GM19395 (cell line): ENCODE measurements around the gene NDUFAF7.
A peak's percentile ranks its signal among the peaks of the same experiment; 100 is the strongest.
"Not testable (repeated sequence)": the region's sequence is repeated elsewhere in the genome, so short reads cannot be mapped to it uniquely, and the experiment has no call there.

ENCODE experiments used
- ATAC-seq: cut with Tn5 transposase; IDR thresholded peaks from one replicate; pipeline ENCODE4 v1.9.1; 2021; ENCODE audit warnings: mild to moderate bottlenecking, moderate library complexity; ENCODE audit not compliant: unreplicated experiment

The NDUFAF7 gene, protein sequence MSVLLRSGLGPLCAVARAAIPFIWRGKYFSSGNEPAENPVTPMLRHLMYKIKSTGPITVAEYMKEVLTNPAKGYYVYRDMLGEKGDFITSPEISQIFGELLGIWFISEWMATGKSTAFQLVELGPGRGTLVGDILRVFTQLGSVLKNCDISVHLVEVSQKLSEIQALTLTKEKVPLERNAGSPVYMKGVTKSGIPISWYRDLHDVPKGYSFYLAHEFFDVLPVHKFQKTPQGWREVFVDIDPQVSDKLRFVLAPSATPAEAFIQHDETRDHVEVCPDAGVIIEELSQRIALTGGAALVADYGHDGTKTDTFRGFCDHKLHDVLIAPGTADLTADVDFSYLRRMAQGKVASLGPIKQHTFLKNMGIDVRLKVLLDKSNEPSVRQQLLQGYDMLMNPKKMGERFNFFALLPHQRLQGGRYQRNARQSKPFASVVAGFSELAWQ

DNA sequence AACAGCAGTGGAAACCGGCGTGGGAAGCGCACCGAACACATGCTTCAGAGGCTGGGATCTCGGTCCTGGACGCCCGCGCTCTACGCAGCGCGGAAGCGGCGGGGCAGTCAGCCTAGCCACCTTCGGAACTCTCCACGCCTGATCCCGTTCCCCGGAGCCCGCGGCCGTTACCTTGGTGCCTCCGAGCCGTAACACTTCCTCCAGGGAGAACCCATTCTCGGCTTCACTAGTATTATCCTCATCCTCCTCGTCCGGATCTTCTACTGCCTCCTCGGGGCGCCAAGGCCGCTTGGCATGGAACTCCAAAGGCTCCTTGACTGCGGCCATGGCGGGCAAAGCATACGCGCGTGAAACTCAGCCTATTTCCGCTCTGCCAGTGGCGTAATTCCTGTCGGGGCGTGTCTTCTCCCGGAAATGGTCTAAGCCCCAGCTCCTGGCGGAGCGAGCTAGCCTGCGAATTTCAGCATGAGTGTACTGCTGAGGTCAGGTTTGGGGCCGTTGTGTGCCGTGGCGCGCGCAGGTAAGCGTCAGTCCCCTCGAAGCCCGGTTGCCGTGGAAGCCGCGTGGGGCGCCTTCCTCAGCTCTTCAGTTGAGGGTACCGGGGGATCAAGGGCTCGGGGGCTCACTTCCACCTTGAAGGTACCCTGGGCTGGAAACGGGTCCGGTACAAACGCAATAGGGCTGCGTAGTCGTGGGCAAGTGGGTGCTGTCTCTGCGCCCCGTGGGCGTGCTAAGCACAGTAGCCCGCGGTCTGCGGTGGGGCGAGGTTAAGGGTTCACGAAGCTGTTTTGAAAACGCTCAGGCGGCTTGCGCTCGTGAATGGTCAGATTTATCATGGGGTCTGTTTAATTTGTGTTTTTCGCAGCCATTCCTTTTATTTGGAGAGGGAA lies at the start of gene NDUFAF7, which contains the start of gene CEBPZ:
Gene NDUFAF7, plus strand, starts transcription at position 418 of the 890 bp plus-strand sequence. Its CDS starts 48 bp downstream, at position 466.
Gene CEBPZ, minus strand, starts transcription at position 356 of the 890 bp plus-strand sequence. Its CDS starts 29 bp downstream, at position 327.
- ATAC-seq = peak; percentile 95

DNA sequence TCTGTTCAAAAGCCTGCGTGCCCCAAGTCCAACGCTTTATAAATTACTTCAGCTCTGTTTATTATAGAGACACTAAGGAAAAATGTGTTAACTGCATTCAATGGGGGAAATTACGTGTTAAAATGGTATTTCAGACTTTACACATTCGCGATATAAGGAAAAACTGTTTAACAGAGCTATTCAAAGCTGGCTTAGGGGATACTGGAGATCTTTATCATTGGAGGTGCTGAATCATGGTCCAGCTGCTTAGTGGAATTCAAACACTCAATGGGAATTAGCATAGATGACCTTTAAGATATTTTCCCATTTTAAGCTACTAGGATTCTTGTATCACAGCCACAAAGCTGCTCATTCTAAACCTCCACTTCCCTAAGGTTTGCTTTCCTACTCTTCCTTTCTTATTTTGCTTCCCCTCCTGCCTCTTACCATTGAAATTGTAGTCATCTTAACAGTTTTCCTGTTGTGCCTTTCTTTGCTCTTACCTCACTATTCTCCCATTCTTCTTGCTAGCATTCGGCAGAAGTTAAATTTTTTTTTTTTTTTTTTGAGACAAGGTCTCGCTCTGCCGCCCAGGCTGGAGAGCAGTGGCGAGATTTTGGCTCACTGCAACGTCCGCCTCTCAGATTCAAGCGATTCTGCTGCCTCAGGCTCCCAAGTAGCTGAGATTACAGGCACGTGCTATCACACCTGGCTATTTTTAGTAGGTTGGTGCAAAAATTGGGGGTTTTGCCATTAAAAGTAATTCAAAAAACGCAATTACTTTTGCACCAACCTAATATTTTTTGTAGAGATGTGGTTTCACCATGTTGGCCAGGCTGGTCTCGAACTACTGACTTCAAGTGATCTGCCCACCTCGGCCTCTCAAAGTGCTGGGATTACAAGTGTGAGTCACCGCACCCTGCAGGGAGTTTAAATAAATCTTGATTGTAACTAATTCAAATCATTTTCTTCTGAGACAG lies 49.5 kb upstream of the NDUFAF7 start:
- no peak for ATAC-seq

DNA sequence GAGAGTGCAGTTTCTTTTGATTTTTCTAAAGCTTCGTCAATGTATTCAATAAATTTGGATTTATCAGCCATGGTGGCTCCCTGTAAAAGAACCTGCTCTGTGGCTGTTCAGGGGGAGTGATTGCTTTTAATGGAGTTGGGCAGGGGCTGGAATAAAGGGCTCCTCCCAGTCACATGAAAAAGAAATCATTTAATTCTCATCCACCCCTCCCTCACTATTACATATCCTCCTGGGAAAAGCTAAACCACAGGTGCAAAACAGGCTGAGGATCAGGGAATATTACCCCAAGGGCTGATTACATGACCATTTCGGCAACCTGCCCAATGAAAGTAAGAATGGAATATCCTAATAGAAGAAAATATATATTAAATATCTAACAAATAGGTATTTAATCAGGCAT lies 42.9 kb upstream of the NDUFAF7 start, which contains the start of gene SULT6B1:
Gene SULT6B1, minus strand, starts transcription at position 101 of the 400 bp plus-strand sequence. Its CDS starts 30 bp downstream, at position 71.
- no peak for ATAC-seq

DNA sequence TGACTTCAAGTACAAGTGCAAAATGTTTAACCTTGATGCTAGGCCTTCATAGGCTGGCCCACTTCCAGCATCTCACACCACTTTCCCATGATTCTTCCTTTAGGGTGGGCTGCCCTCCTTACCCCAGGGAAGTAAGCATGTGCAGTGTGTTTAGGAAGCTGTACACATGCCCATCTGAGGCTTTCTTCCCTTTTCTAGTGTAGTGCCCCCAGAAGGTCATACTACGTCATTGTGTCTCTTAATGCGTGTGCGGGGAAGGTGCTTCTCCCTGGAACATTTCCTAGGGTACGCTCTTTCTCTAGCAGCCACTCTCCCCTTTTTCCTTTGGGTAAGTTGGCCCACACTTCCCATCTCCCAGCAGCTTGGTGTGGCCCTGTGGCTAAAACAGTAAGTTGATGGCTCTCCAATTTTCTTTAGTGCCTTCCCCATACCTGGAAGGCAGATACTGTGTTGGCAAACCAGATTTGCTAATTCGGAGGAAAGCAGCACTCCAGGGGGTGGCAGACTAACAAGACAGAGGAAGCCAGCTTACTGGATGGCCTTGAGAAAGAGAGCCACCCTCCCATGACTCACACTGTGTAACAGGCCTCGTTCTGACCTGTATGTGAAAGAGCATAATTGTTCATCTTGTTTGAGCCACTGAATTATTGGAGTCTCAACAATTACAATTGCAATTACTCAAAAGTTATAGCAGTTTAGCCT lies 41.9 kb upstream of the NDUFAF7 start:
- ATAC-seq = no peak

DNA sequence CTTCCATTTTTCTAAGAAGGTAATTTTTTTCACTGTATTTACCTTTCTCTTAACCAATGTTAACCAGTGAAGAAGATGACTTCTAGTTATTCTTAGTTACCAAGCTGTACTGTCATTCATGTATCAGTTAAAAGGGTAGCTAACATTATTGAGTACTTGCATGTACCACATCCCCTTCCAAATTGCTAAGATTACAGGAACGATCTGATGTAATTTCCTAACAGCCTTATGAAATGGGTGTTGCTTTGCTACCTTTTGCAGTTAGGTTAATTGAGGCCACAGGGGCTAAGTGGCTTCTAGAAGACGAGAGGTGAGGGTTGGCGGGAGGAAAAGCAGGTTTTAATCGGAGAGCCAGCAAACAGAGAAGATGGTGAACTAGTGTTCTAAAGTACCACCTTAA lies 41.2 kb upstream of the NDUFAF7 start:
- no peak for ATAC-seq

DNA sequence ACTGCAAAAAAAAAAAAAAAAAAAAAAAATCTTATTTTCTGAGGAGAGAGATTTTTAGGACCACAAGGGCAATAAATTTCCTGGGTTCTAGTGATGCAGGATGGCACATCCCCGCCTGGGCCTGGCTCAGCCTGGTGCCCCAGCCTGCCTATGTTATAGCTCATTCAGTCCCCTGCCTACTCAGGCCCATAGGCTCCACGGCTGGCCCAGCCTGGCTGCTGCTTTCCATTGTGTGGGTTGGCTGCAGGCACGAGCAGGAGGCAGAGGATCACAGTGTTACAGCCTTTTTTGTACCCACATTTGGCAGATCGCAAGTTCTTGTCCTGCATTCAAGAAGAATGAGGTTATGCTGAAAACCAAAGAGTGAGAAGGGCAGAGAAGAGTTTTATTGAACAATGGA lies 40.2 kb upstream of the NDUFAF7 start:
- no peak for ATAC-seq

DNA sequence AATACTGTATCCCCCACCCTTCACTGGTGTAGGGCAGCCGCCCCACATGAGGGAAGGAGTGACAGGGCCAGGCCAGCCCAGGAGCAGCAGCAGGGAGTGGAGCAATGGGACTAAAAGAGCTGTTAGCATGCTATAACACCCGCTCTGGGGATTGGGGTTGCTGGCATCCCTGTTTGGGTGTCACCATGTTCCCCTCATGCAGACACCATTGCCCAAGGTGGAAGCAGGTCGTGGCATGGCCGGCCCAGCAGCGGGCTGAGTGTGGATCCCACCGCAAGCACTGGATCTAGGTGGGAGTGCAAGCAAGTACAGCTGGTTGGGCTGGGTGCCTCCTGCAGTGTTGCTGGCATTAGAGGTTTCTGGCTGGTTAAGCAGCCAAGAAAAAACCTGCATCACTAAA lies 39.7 kb upstream of the NDUFAF7 start:
- ATAC-seq = no peak

DNA sequence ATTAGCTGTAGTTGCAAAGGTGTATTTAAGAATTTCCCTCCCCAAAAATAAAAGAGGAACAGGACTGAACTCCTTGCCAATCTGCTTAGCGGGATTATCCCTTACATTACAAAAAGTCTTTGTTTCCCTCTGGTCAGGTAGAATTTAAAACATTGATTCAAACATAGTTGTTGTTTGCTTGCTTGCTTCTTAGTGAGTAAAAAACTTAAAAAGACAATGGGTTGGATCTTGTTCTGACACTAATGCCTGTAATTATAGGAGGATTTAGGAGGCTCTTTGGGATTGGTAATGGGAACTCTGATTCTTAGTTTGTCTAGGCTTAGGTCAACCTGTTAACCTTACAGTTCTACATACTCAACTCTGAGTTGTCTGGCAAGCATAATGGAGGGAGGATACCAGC lies 38.9 kb upstream of the NDUFAF7 start:
- no peak for ATAC-seq

DNA sequence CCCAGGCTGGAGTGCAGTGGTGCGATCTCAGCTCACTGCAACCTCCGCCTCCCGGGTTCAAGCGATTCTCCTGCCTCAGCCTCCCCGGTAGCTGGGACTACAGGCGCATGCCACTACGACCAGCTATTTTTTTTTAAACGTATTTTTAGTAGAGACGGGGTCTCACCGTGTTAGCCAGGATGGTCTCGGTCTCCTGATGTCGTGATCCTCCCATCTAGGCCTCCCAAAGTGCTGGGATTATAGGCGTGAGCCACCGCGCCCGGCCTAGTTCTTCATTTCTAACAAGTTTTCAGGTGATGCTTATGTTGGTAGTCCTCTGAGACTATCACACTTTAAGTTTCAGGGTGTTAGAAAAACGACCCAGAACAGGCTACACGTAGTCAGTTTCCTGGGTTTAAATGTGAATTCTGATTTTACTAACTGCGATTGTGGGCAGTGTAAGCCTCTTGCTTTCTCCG lies 35.6 kb upstream of the NDUFAF7 start:
- not testable (repeated sequence) for ATAC-seq

DNA sequence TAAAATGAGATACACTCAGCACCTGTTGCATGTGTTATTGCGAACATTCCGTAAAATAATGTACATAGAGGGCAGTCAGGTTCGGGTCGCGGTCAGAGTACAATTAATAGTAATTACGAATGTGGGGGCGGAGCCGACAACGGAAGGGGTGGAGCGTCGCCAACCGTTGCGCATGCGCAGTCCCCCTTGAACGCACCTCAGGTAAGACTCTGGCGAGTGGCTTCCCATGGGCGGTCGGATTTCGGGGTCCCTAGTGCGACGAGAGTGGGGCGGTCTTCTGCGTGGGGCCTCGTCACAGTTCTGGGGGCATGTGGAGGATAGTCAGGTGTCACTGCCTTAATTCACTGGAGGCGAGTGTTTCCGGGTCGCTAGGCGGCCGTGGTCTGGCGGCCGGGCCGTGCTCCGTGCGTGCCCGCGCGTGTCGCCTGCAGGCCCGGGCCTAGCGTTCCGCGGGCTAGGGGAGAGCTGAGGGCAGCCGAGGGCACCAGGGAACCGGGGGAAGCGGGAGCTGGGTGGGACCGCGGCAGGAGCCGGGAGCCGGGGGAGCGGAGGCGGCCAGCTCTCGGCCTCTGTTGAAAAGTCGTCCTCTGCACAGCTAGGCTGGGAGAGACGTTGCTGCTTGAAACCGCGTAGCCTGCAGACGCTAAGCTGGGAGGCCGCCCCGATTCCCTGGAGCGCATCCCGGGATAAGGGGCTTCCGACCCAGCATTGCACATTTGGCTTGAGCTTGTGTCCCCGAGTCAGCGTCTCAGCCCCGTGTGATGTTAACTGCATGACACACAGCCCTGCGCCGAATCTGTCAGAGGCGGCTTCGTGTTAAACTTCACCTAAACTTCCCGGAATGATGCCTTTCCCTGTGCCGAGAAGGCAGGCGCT lies 34.9 kb upstream of the NDUFAF7 start, which contains the start of gene CEBPZOS:
Gene CEBPZOS, plus strand, starts transcription at position 177 of the 876 bp plus-strand sequence. CDS start 3,209 bp downstream, outside the sequence.
- peak; percentile 80 for ATAC-seq

DNA sequence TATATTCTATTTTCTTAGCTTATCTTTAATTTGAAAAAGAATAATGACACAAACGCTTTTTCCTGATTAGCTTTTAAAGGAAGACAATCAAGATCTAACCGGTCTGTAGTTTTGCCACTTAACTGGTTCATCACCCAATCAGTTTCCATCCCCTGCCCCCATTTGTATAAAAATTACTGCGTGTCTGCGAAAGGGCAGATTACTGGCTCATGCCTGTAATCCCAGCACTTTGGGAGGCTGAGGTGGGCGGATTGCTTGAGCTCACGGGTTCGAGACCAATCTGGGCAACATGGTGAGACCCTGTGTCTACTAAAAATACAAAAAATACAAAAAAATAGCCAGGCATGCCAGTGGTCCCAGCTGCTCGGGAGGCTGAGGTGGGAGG lies 32.8 kb upstream of the NDUFAF7 start:
- ATAC-seq = no peak

DNA sequence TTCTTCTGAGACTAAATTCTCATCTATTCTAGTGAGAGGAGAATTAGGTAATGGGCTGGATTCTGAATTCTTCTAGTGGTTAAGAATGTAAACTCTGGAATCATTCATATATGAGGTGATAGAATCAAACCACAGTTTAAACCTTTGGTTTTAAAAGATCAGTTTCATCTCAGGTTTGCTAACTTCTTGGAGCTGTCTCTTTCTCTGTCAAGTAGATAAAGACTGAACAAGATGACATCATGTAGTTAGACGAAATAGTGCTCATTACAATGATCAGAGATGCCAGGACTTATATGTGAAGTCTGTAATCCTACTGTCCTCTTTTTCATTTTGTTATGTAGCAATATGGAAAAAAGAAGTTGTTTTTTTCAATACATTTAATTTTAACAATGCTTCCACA lies 30.2 kb upstream of the NDUFAF7 start:
- no peak for ATAC-seq

DNA sequence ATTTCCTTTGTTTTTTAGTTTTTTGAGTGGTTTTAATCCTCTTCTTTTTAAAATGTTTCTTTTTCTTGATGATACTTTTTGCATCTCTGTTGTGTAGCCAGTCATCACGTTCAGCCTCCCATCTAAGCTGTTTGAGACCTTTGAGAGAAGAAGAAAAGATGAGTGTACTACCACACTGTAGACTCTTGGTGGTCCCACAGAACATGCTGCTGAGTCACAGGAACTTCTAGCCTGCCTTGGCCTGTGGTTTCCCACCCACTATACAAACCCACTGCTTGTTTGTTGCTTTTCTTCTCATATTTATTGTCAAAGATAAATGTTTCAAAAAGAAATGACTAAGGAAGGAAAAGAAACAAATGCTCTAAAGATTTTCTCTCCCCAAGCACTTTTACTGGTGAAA lies 29.7 kb upstream of the NDUFAF7 start:
- no peak for ATAC-seq

DNA sequence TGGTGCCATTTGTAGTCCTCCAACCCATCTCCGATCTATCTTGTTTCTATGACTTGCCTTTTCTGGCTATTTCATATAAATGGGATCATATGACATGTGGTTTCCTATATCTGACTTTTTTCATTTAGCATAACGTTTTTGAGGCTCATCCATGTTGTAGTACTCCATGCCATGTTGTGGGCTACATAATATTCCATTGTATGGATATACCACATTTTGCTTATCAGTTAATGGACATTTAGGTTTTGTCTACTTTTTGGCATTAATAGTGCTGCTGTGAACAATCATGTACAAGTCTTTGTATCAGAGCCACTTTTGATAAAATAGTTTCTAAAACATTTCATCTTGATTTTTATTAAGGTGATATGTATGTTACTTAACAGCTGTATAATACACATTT lies 27.8 kb upstream of the NDUFAF7 start:
- no peak for ATAC-seq

DNA sequence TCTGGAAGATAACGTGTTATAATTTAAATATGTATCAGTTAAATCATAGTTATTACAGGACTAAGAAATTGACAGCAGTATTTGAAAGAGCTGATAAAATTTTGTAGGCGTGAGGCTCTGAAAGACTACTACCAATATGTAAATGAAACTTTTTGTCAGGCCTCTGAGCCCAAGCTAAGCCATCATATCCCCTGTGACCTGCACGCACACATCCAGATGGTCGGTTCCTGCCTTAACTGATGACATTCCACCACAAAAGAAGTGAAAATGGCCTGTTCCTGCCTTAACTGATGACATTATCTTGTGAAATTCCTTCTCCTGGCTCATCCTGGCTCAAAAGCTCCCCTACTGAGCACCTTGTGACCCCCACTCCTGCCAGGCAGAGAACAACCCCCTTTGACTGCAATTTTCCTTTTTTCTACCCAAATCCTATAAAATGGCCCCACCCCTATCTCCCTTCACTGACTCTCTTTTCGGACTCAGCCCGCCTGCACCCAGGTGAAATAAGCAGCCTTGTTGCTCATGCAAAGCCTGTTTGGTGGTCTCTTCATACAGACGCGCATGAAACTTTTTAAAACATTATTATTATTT lies 26.3 kb upstream of the NDUFAF7 start:
- not testable (repeated sequence) for ATAC-seq

DNA sequence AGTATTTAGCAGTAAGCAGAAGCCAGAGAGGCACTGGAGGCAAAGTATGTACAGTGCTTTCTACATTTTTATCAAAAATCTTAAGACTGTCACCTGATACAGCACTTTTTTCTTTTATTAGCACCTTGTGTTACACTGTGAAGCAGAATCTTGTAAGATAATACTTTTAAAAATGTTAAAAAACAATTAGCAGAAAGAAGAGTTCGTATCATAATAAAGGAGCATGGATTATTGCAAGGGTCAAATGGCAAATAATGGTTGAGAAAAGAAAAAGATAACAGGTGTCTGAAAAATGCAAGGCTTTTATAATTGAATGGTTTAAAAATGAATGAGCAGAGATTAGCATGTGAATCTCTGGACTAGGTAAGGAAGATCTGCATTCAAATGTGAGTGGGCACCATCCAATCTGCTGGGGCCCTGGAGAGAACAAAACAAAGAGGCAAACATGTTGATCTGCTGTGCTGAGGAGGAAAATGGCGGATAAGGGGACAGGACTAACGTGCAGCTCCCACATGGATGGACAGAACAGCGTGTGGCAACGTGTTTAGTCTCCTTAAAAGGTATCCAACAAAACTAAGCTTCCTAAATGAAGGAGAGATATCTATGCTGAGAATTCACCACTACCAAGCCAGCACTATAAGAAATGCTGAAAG lies 25.6 kb upstream of the NDUFAF7 start:
- no peak for ATAC-seq

DNA sequence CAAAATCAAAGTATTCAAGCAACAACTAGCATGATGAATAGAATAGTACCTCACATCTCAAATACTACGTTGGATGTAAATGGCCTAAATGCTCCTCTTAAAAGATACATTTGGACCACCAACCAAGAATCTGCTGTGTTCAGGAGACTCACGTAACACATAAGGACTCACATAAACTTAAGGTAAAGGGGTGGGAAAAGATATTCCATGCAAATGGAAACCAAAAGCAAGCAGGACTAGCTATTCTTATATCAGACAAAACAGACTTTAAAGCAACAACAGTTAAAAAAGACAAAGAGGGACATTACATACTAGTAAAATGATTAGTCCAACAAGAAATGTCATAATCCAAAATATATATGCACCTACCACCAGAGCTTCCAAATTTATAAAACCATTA lies 24.7 kb upstream of the NDUFAF7 start:
- ATAC-seq = not testable (repeated sequence)

DNA sequence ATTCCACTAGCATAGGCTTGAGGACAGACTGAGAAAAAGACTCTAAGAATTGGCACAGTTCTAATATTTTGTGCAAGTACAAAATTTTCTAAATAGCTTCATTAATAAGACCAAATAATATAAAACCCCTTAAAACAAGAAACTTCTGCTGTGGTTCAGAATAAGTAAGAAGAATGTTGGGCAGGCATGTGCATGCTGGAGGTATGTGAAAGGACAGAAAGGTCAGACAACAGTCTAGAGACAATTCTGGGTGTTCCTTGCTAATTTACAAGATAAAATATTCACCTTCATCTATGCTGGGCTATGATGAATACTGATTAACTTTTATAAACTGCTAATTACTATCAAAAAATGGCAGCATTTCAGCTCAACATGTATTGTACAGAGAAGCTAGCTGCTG lies 20.2 kb upstream of the NDUFAF7 start:
- ATAC-seq = no peak
